IMR-90 (cell line): Measurements from ENCODE around the gene ANKRD24. TPM values are rescaled to one million over a fixed set of nuclear protein-coding genes. Genes with fewer than 3 reads are reported as not detected.

Experiments
- ATAC-seq: fragments of 200-7000 bp; cut with Tn5 transposase; 2 replicates; pipeline ENCODE4 v1.9.1; 2020; ENCODE audit warnings: low read depth, mild to moderate bottlenecking, moderate library complexity
- BruUV-seq: library from RNA; stranded (reverse); fragments of 400-500 nt; replicated peaks from 2 replicates; lab custom pipeline; 2021; lab: Mats Ljungman, UMichigan
- CTCF ChIA-PET: fragments of 300-600 bp; formaldehyde crosslinking; extraction: SDS; loops from one replicate; lab custom pipeline; 2021; ENCODE audit warnings: antibody characterized with exemption; lab: Yijun Ruan, JAX
- POLR2A ChIA-PET: fragments of 300-600 bp; sonication (Branson Sonifier 250); formaldehyde crosslinking; loops from one replicate; lab custom pipeline; 2022; ENCODE audit warnings: antibody characterized with exemption; ENCODE audit not compliant: unreplicated experiment; lab: Charles Lee
- DNase-seq: peaks from one replicate; pipeline ENCODE4 v3.0.0; 2013
- H2AFZ ChIP-seq: replicated peaks from 2 replicates; pipeline ENCODE3; 2013; ENCODE audit warnings: low read length, mild to moderate bottlenecking; ENCODE audit not compliant: poor library complexity
- H2AK5ac ChIP-seq: 2 replicates; pipeline ENCODE4 v1.6.1; 2013; ENCODE audit warnings: low read depth, low read length, inconsistent platforms
- H2AK9ac ChIP-seq: replicated peaks from 2 replicates; pipeline ENCODE3; 2013; ENCODE audit warnings: mild to moderate bottlenecking, low read depth, low read length, moderate library complexity; ENCODE audit not compliant: poor library complexity
- H2BK120ac ChIP-seq: 2 replicates; pipeline ENCODE4 v1.6.1; 2013; ENCODE audit warnings: low read depth, low read length, inconsistent platforms
- H2BK15ac ChIP-seq: 3 replicates; pipeline ENCODE4 v1.6.1; 2013; ENCODE audit warnings: low read depth, low read length, inconsistent platforms
- H2BK20ac ChIP-seq: 2 replicates; pipeline ENCODE4 v1.6.1; 2013; ENCODE audit warnings: low read depth, mild to moderate bottlenecking, inconsistent platforms, low read length, moderate library complexity
- H2BK5ac ChIP-seq: 2 replicates; pipeline ENCODE4 v1.6.1; 2013; ENCODE audit warnings: mild to moderate bottlenecking, low read depth, low read length, inconsistent platforms; ENCODE audit not compliant: poor library complexity, severe bottlenecking
- H3K14ac ChIP-seq: replicated peaks from 2 replicates; pipeline ENCODE4 v1.6.1; 2013; ENCODE audit warnings: low read depth, low read length, inconsistent platforms
- H3K18ac ChIP-seq: 2 replicates; pipeline ENCODE4 v1.6.1; 2013; ENCODE audit warnings: low read depth, low read length, control low read depth
- H3K23ac ChIP-seq: 2 replicates; pipeline ENCODE4 v1.6.1; 2013; ENCODE audit warnings: low read depth, low read length, inconsistent platforms
- H3K27ac ChIP-seq: 2 replicates; pipeline ENCODE4 v1.5.1; 2013; ENCODE audit warnings: mild to moderate bottlenecking, control low read depth, low read length; ENCODE audit not compliant: insufficient read depth
- H3K27me3 ChIP-seq: 2 replicates; pipeline ENCODE4 v1.6.1; 2013; ENCODE audit warnings: low read length; ENCODE audit not compliant: control insufficient read depth, insufficient read depth
- H3K36me3 ChIP-seq: 2 replicates; pipeline ENCODE4 v1.6.1; 2013; ENCODE audit warnings: low read length, mixed read lengths; ENCODE audit not compliant: control insufficient read depth, insufficient read depth
- H3K4ac ChIP-seq: 2 replicates; pipeline ENCODE4 v1.6.1; 2013; ENCODE audit warnings: low read depth, low read length, inconsistent platforms
- H3K4me1 ChIP-seq: 2 replicates; pipeline ENCODE4 v1.6.1; 2013; ENCODE audit warnings: low read length, mixed read lengths; ENCODE audit not compliant: control insufficient read depth, insufficient read depth
- H3K4me2 ChIP-seq: 2 replicates; pipeline ENCODE4 v1.6.1; 2013; ENCODE audit warnings: low read depth, mild to moderate bottlenecking, control low read depth, low read length, moderate library complexity
- H3K4me3 ChIP-seq: 2 replicates; pipeline ENCODE4 v1.5.1; 2013; ENCODE audit warnings: low read depth, mild to moderate bottlenecking, control low read depth, low read length, moderate library complexity; ENCODE audit not compliant: insufficient read depth
- H3K56ac ChIP-seq: 2 replicates; pipeline ENCODE4 v1.6.1; 2013; ENCODE audit warnings: low read length, inconsistent platforms; ENCODE audit not compliant: insufficient read depth; ENCODE audit errors: extremely low read depth
- H3K79me1 ChIP-seq, 2 experiments: 2 replicates each; pipeline ENCODE4 v1.6.1; 2013; ENCODE audit warnings: low read length in 2 of 2, inconsistent platforms in 1 of 2, low read depth in 1 of 2
- H3K9ac ChIP-seq: 2 replicates; pipeline ENCODE4 v1.6.1; 2013; ENCODE audit warnings: low read depth, low read length, control low read depth
- H3K9me1 ChIP-seq: 2 replicates; pipeline ENCODE4 v1.6.1; 2013; ENCODE audit warnings: low read length, inconsistent platforms; ENCODE audit not compliant: insufficient read depth
- H3K9me3 ChIP-seq: 2 replicates; pipeline ENCODE4 v1.6.1; 2013; ENCODE audit warnings: low read length; ENCODE audit not compliant: control insufficient read depth, insufficient read depth
- H4K20me1 ChIP-seq: 2 replicates; pipeline ENCODE4 v1.6.1; 2013; ENCODE audit warnings: low read length, inconsistent platforms; ENCODE audit not compliant: insufficient read depth
- H4K5ac ChIP-seq: 2 replicates; pipeline ENCODE4 v1.6.1; 2013; ENCODE audit warnings: mild to moderate bottlenecking, low read depth, low read length, control low read depth
- H4K8ac ChIP-seq, 2 experiments: 2 replicates each; pipeline ENCODE4 v1.6.1; 2013; ENCODE audit warnings: low read depth in 2 of 2, low read length in 2 of 2, control low read depth in 1 of 2, inconsistent platforms in 1 of 2
- H4K91ac ChIP-seq: 2 replicates; pipeline ENCODE4 v1.6.1; 2013; ENCODE audit warnings: low read depth, low read length, inconsistent platforms; ENCODE audit not compliant: insufficient read depth
- BHLHE40 ChIP-seq: fragments of 150-350 bp; IDR thresholded peaks from 2 replicates; pipeline ENCODE4 v1.6.1; 2016; ENCODE audit warnings: mild to moderate bottlenecking, low read depth, low read length
- CEBPB ChIP-seq: IDR thresholded peaks from 2 replicates; pipeline ENCODE4 v1.6.1; 2012; ENCODE audit warnings: low read depth, low read length, improper control_type of control experiment
- CHD1 ChIP-seq: IDR thresholded peaks from 2 replicates; pipeline ENCODE4 v1.6.1; 2012; ENCODE audit warnings: low read depth, low read length, improper control_type of control experiment
- ELK1 ChIP-seq: fragments of 150-350 bp; IDR thresholded peaks from 2 replicates; pipeline ENCODE4 v1.6.1; 2016; ENCODE audit warnings: low read depth, mild to moderate bottlenecking, low read length, moderate library complexity, borderline replicate concordance
- FOS ChIP-seq: fragments of 150-350 bp; IDR thresholded peaks from 2 replicates; pipeline ENCODE4 v1.6.1; 2016; ENCODE audit warnings: low read depth, low read length
- MAFK ChIP-seq: IDR thresholded peaks from 2 replicates; pipeline ENCODE4 v1.6.1; 2012; ENCODE audit warnings: low read depth, low read length, improper control_type of control experiment
- MAZ ChIP-seq: IDR thresholded peaks from 2 replicates; pipeline ENCODE4 v1.6.1; 2012; ENCODE audit warnings: low read depth, mild to moderate bottlenecking, low read length, improper control_type of control experiment, moderate library complexity, borderline replicate concordance
- MXI1 ChIP-seq: IDR thresholded peaks from 2 replicates; pipeline ENCODE4 v1.6.1; 2012; ENCODE audit warnings: low read depth, mild to moderate bottlenecking, low read length, moderate library complexity, borderline replicate concordance
- NFE2L2 ChIP-seq: fragments of 150-350 bp; IDR thresholded peaks from 2 replicates; pipeline ENCODE4 v1.6.1; 2016; ENCODE audit warnings: low read depth, mild to moderate bottlenecking, low read length
- RAD21 ChIP-seq: IDR thresholded peaks from 2 replicates; pipeline ENCODE4 v1.6.1; 2012; ENCODE audit warnings: low read length, improper control_type of control experiment
- SMC3 ChIP-seq: fragments of 150-350 bp; IDR thresholded peaks from 2 replicates; pipeline ENCODE4 v1.6.1; 2016; ENCODE audit warnings: low read depth, mild to moderate bottlenecking, antibody characterized with exemption, low read length, moderate library complexity
- dilution Hi-C: fragments of 300-500 bp; cut with HindIII; formaldehyde crosslinking; loops from one replicate; pipeline ENCODE4 v1.14.3; 2018; ENCODE audit warnings: low sequenced_read_pairs; ENCODE audit not compliant: unreplicated experiment
- in situ Hi-C: fragments of 300-500 bp; cut with MboI; formaldehyde crosslinking; loops from 3 replicates; pipeline ENCODE4 v1.14.3; 2019; ENCODE audit warnings: low sequenced_read_pairs, inconsistent platforms, mixed read lengths
- intact Hi-C: fragments of 100-400 bp; cut with micrococcal nuclease; formaldehyde crosslinking; loops from 2 replicates; pipeline ENCODE4 v1.10.0; 2022
- polyA plus RNA-seq, 3 experiments: library from polyadenylated mRNA; depleted of rRNA; stranded (reverse); fragments of >200 nt; gene quantifications; 2 replicates each; pipeline ENCODE4 v1.2.3, GENCODE V29; 2012; ENCODE audit warnings: low replicate concordance in 1 of 3
- total RNA-seq: library from RNA; depleted of rRNA; stranded (reverse); fragments of >200 nt; gene quantifications from 2 replicates; pipeline ENCODE4 v1.2.3, GENCODE V29; 2012

The ANKRD24 gene
- total and polyA plus RNA-seq, 2 of the 4 experiments (the other 2 are of a cell fraction): 0.18 to 0.21 TPM

- Histone ChIP-seq H4K20me1 (no peaks in the 10 kb centered on the region), H2BK5ac (no peak overlapping the region), H3K36me3 (no peaks in the 10 kb centered on the region), H3K9ac (no peak overlapping the region), H2BK20ac (no peak overlapping the region), H3K18ac (no peak overlapping the region), H3K4ac (no peak overlapping the region), H3K4me1 (peaks cover 8% of the 10 kb centered on the region; the same call in 1 of the 2 replicates), H4K5ac (no peak overlapping the region), H3K4me2 (no peak overlapping the region), H4K8ac (no peak overlapping the region), H4K91ac (no peak overlapping the region), H3K4me3 (no peak overlapping the region), H3K79me1 (no peaks in the 10 kb centered on the region), H3K27me3 (peaks cover 6% of the 10 kb centered on the region), H2AK5ac (no peak overlapping the region), H3K23ac (no peak overlapping the region), H3K14ac (no peak overlapping the region), H2BK15ac (no peak overlapping the region), H2AFZ (no peak overlapping the region), H2BK120ac (no peak overlapping the region), H3K9me1 (no peaks in the 10 kb centered on the region; the same call in 1 of the 2 replicates), H3K56ac (no peak overlapping the region), H3K27ac (no peak overlapping the region), H2AK9ac (no peak overlapping the region), H3K9me3 (no peaks in the 10 kb centered on the region)
- ATAC-seq: no peak
- ChIA-PET POLR2A (no interaction called here), CTCF (no interaction called here)
- in situ Hi-C loops (no loop called here), intact Hi-C loops (no loop called here), dilution Hi-C loops (no loop called here)
- BruUV-seq: no TSS peak
- DNase-seq: no peak
- TF ChIP-seq CHD1: no peak
- TF ChIP-seq RAD21: no peak
- TF ChIP-seq FOS: no peak
- no peak for TF ChIP-seq MAFK
- no peak for TF ChIP-seq BHLHE40
- no peak for TF ChIP-seq MXI1
- no peak for TF ChIP-seq MAZ
- TF ChIP-seq NFE2L2: no peak
- TF ChIP-seq SMC3: no peak
- no peak for TF ChIP-seq ELK1
- no peak for TF ChIP-seq CEBPB
These were observed 45.3 kb downstream of the ANKRD24 start for GRCh38 chr19:4227771-4228170.
